Spinal cord (tissue), 10 donors: ENCODE results near the gene KIF3A. TPM values are rescaled to one million over a fixed set of nuclear protein-coding genes. Genes with fewer than 3 reads are reported as not detected.

Experiments
- DNase-seq, 6 donors: peaks; one replicate each; pipeline versions ENCODE4 v3.0.0 to v3.0.0-alpha.2; 2013 to 2015; ENCODE audit warnings: low spot score in 6 of 6, low read depth in 4 of 6
- H3K27ac ChIP-seq: one replicate; pipeline ENCODE4 v1.5.1; 2013; ENCODE audit warnings: low read depth, low read length, control low read depth
- H3K27me3 ChIP-seq: one replicate; pipeline ENCODE4 v1.6.1; 2013; ENCODE audit warnings: low read length; ENCODE audit not compliant: control insufficient read depth, insufficient read depth
- H3K36me3 ChIP-seq: one replicate; pipeline ENCODE4 v1.6.1; 2013; ENCODE audit warnings: low read length; ENCODE audit not compliant: control insufficient read depth, insufficient read depth
- H3K4me1 ChIP-seq: one replicate; pipeline ENCODE4 v1.6.1; 2013; ENCODE audit warnings: low read length; ENCODE audit not compliant: control insufficient read depth, insufficient read depth
- H3K4me3 ChIP-seq: one replicate; pipeline ENCODE4 v1.5.1; 2013; ENCODE audit warnings: low read depth, low read length, control low read depth
- H3K9me3 ChIP-seq: one replicate; pipeline ENCODE4 v1.6.1; 2013; ENCODE audit warnings: low read length; ENCODE audit not compliant: control insufficient read depth, insufficient read depth
- WGBS: methylation state at CpG from one replicate; pipeline ENCODE4 v1.1.5; 2013; ENCODE audit warnings: missing lambda C conversion rate; ENCODE audit not compliant: insufficient coverage; 5-methylcytosine and 5-hydroxymethylcytosine counted together
- polyA plus RNA-seq, 2 donors: library from polyadenylated mRNA; unstranded; fragments of 120-200 nt; gene quantifications; one replicate each; pipeline ENCODE4 v1.2.1, GENCODE V29; 2013; ENCODE audit not compliant: insufficient read length in 2 of 2
- total RNA-seq, 2 donors: library from RNA; depleted of rRNA in 1 of 2; stranded (reverse); fragments of 120-200 nt in 1 of 2; fragments of >200 nt in 1 of 2; gene quantifications; one replicate each; pipeline versions ENCODE4 v1.2.3 to v1.2.4, GENCODE V29; 2013 to 2014
- donor health status: healthy.

Gene KIF3A
- total and polyA plus RNA-seq, 4 donors: 42.3 to 97.6 (median 86.6) TPM

- H3K9me3 ChIP-seq: no peaks in the 10 kb centered on the region
- no peak for DNase-seq
- H3K4me1 ChIP-seq: peaks cover 10% of the 10 kb centered on the region
- H3K36me3 ChIP-seq: peaks cover 12% of the 10 kb centered on the region
- H3K27me3 ChIP-seq: peaks cover 27% of the 10 kb centered on the region
- H3K4me3 ChIP-seq: no peak overlapping the region
- 97% methylated on average over 5 of the region's 10 CpGs for WGBS
- H3K27ac ChIP-seq: no peak overlapping the region
Observed at GRCh38 chr5:132748522-132749000, 11.2 kb upstream of the KIF3A start.

GRCh38 chr5:132747616-132748440 is 10.5 kb upstream of the KIF3A start:
- 14% methylated on average over 73 of the region's 76 CpGs for WGBS
- no peak overlapping the region for H3K4me3 ChIP-seq
- no peak overlapping the region for H3K27ac ChIP-seq

GRCh38 chr5:132746954-132747615 is 9.7 kb upstream of the KIF3A start, which contains the start of gene CCNI2:
TSS of gene CCNI2 (plus strand) at chr5:132747426. CDS start at chr5:132747496, 70 bp downstream.
- Histone ChIP-seq H3K9me3 (peaks cover 2% of the 10 kb centered on the region), H3K36me3 (peaks cover 11% of the 10 kb centered on the region), H3K27ac (no peak within 1 kb of the TSS), H3K27me3 (peaks cover 27% of the 10 kb centered on the region), H3K4me1 (peaks cover 8% of the 10 kb centered on the region), H3K4me3 (no peak within 1 kb of the TSS)
- peak in 1 of 6 donors; percentile 37 for DNase-seq
- 2% methylated on average over 59 of the region's 59 CpGs for WGBS

More at GRCh38 chr5:132747616-132748440, 10.5 kb upstream of the KIF3A start:
- DNase-seq: no peak
- Histone ChIP-seq H3K36me3 (peaks cover 12% of the 10 kb centered on the region), H3K4me1 (peaks cover 8% of the 10 kb centered on the region), H3K27me3 (peaks cover 27% of the 10 kb centered on the region), H3K9me3 (no peaks in the 10 kb centered on the region)

- WGBS: 71% methylated on average over 1 of the region's 3 CpGs
- peaks cover 6% of the 10 kb centered on the region for H3K36me3 ChIP-seq
- peaks cover 3% of the 10 kb centered on the region for H3K9me3 ChIP-seq
- H3K4me3 ChIP-seq: no peak overlapping the region
- DNase-seq: no peak
- H3K27ac ChIP-seq: no peak overlapping the region
- H3K4me1 ChIP-seq: peaks cover 8% of the 10 kb centered on the region
- H3K27me3 ChIP-seq: peaks cover 27% of the 10 kb centered on the region
Observed at GRCh38 chr5:132746592-132746953, 9.2 kb upstream of the KIF3A start.

- 87% methylated on average over 1 of the region's 2 CpGs for WGBS
- Histone ChIP-seq H3K9me3 (peaks cover 3% of the 10 kb centered on the region), H3K27me3 (peaks cover 27% of the 10 kb centered on the region), H3K27ac (no peak overlapping the region), H3K4me1 (peaks cover 8% of the 10 kb centered on the region), H3K4me3 (no peak overlapping the region), H3K36me3 (peaks cover 5% of the 10 kb centered on the region)
- no peak for DNase-seq
Observed at GRCh38 chr5:132744659-132745058, 7.3 kb upstream of the KIF3A start.

GRCh38 chr5:132742626-132743025 is 5.3 kb upstream of the KIF3A start:
- no peak overlapping the region for H3K27ac ChIP-seq
- H3K4me1 ChIP-seq: peaks cover 9% of the 10 kb centered on the region
- H3K36me3 ChIP-seq: no peaks in the 10 kb centered on the region
- WGBS: no CpG with 5 or more reads among the region's 5 CpGs
- no peak for DNase-seq
- H3K9me3 ChIP-seq: peaks cover 3% of the 10 kb centered on the region
- peaks cover 19% of the 10 kb centered on the region for H3K27me3 ChIP-seq
- no peak overlapping the region for H3K4me3 ChIP-seq

- Histone ChIP-seq H3K9me3 (peaks cover 3% of the 10 kb centered on the region), H3K27me3 (peaks cover 15% of the 10 kb centered on the region), H3K27ac (no peak overlapping the region), H3K36me3 (no peaks in the 10 kb centered on the region), H3K4me1 (peaks cover 7% of the 10 kb centered on the region), H3K4me3 (no peak overlapping the region)
- WGBS: no CpG with 5 or more reads among the region's 2 CpGs
- DNase-seq: no peak
Observed at GRCh38 chr5:132742158-132742557, 4.8 kb upstream of the KIF3A start.

GRCh38 chr5:132739232-132739631 is 1.9 kb upstream of the KIF3A start:
- Histone ChIP-seq H3K9me3 (peaks cover 3% of the 10 kb centered on the region), H3K4me3 (no peak overlapping the region), H3K27ac (no peak overlapping the region), H3K4me1 (peaks cover 6% of the 10 kb centered on the region), H3K27me3 (no peaks in the 10 kb centered on the region), H3K36me3 (no peaks in the 10 kb centered on the region)
- DNase-seq: no peak
- WGBS: no CpG with 5 or more reads among the region's 1 CpG

GRCh38 chr5:132737982-132738681 is 786 bp upstream of the KIF3A start:
- Histone ChIP-seq H3K27ac (peak overlapping the region; percentile 10), H3K36me3 (no peaks in the 10 kb centered on the region), H3K4me1 (peaks cover 6% of the 10 kb centered on the region), H3K9me3 (peaks cover 3% of the 10 kb centered on the region), H3K27me3 (no peaks in the 10 kb centered on the region), H3K4me3 (peak overlapping the region; percentile 91)
- 53% methylated on average over 4 of the region's 9 CpGs for WGBS
- peak in 2 of 6 donors; percentile 54 to 57 for DNase-seq
